Smooth muscle cell (in vitro differentiated cells): ENCODE results near the gene CCDC9B. TPM values are rescaled to one million over a fixed set of nuclear protein-coding genes. Genes with fewer than 3 reads are reported as not detected.

Experiments
- DNase-seq: peaks from one replicate; lab custom pipeline; 2025; ENCODE audit not compliant: unreplicated experiment; lab: John Stamatoyannopoulos, UW
- H2AFZ ChIP-seq: fragments of 200-600 bp; sonication (generic); 2 replicates; pipeline ENCODE4 v1.6.0; 2016; ENCODE audit warnings: antibody characterized with exemption, low read depth, mild to moderate bottlenecking
- H3F3A ChIP-seq: fragments of 200-600 bp; sonication (generic); 2 replicates; pipeline ENCODE4 v1.6.0; 2017; ENCODE audit warnings: antibody characterized with exemption, low read depth
- H3K27ac ChIP-seq: fragments of 200-600 bp; sonication (generic); 2 replicates; pipeline ENCODE4 v1.5.1; 2016; ENCODE audit warnings: low read depth, mild to moderate bottlenecking
- H3K27me3 ChIP-seq: fragments of 200-600 bp; sonication (generic); 2 replicates; pipeline ENCODE4 v1.6.1; 2016; ENCODE audit warnings: low read depth, mild to moderate bottlenecking
- H3K36me3 ChIP-seq: fragments of 200-600 bp; sonication (generic); 2 replicates; pipeline ENCODE4 v1.5.1; 2016; ENCODE audit warnings: low read depth
- H3K4me1 ChIP-seq: fragments of 200-600 bp; sonication (generic); 2 replicates; pipeline ENCODE4 v1.5.1; 2016; ENCODE audit warnings: low read depth
- H3K4me2 ChIP-seq: fragments of 200-600 bp; sonication (generic); 2 replicates; pipeline ENCODE4 v1.6.0; 2016; ENCODE audit warnings: mild to moderate bottlenecking
- H3K4me3 ChIP-seq: fragments of 200-600 bp; sonication (generic); 2 replicates; pipeline ENCODE4 v1.5.1; 2016; ENCODE audit warnings: mild to moderate bottlenecking
- H3K79me2 ChIP-seq: fragments of 200-600 bp; sonication (generic); 2 replicates; pipeline ENCODE4 v1.6.0; 2016; ENCODE audit warnings: low read depth, mild to moderate bottlenecking
- H3K9ac ChIP-seq: fragments of 200-600 bp; sonication (generic); 2 replicates; pipeline ENCODE4 v1.6.0; 2016; ENCODE audit warnings: low read depth
- H3K9me3 ChIP-seq: fragments of 200-600 bp; sonication (generic); replicated peaks from 2 replicates; pipeline ENCODE4 v1.5.1; 2016; ENCODE audit warnings: low read depth
- H4K20me1 ChIP-seq: fragments of 200-600 bp; sonication (generic); 2 replicates; pipeline ENCODE4 v1.6.0; 2016; ENCODE audit warnings: low read depth
- WGBS: methylation state at CpG from one replicate; pipeline ENCODE4 v1.1.7; 2016; ENCODE audit warnings: low lambda C conversion rate; 5-methylcytosine and 5-hydroxymethylcytosine counted together
- polyA plus RNA-seq: library from polyadenylated mRNA; unstranded; fragments of >200 nt; fragmentation: Nextera tagmentation; extraction: Ambion mirVana; gene quantifications from 2 replicates; pipeline ENCODE4 v1.2.1, GENCODE V29; 2016
- total RNA-seq: library from RNA; depleted of rRNA; stranded (reverse); fragments of >200 nt; gene quantifications from 2 replicates; pipeline ENCODE4 v1.2.3, GENCODE V29; 2014
- TF ChIP-seq, protein P1 (sequence below): fragments of 200-600 bp; sonication (generic); IDR thresholded peaks from 2 replicates; pipeline ENCODE4 v1.5.1; 2017; ENCODE audit warnings: borderline replicate concordance, mild to moderate bottlenecking, antibody characterized with exemption; ENCODE audit not compliant: insufficient read depth, poor library complexity, severe bottlenecking

Gene CCDC9B
- total and polyA plus RNA-seq, 2 experiments from 2014 or later = 0.97 to 3.8 TPM

- no peak overlapping the region for H2AFZ ChIP-seq
- H3K27ac ChIP-seq = no peak overlapping the region
- no peaks in the 10 kb centered on the region for H4K20me1 ChIP-seq
- H3K36me3 ChIP-seq = no peaks in the 10 kb centered on the region
- H3F3A ChIP-seq = peaks cover 7% of the 10 kb centered on the region
- 72% methylated on average over 8 of the region's 8 CpGs for WGBS
- H3K9me3 ChIP-seq = no peaks in the 10 kb centered on the region
- no peak overlapping the region for H3K9ac ChIP-seq
- H3K4me1 ChIP-seq = peaks cover 17% of the 10 kb centered on the region
- no peak for DNase-seq
- H3K4me2 ChIP-seq = no peak overlapping the region
- no peaks in the 10 kb centered on the region for H3K79me2 ChIP-seq
- H3K27me3 ChIP-seq = peaks cover 58% of the 10 kb centered on the region
- H3K4me3 ChIP-seq = no peak overlapping the region
- TF ChIP-seq, protein P1, sequence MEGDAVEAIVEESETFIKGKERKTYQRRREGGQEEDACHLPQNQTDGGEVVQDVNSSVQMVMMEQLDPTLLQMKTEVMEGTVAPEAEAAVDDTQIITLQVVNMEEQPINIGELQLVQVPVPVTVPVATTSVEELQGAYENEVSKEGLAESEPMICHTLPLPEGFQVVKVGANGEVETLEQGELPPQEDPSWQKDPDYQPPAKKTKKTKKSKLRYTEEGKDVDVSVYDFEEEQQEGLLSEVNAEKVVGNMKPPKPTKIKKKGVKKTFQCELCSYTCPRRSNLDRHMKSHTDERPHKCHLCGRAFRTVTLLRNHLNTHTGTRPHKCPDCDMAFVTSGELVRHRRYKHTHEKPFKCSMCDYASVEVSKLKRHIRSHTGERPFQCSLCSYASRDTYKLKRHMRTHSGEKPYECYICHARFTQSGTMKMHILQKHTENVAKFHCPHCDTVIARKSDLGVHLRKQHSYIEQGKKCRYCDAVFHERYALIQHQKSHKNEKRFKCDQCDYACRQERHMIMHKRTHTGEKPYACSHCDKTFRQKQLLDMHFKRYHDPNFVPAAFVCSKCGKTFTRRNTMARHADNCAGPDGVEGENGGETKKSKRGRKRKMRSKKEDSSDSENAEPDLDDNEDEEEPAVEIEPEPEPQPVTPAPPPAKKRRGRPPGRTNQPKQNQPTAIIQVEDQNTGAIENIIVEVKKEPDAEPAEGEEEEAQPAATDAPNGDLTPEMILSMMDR = no peak
Measured at GRCh38 chr15:40309344-40309862, 31.3 kb downstream of the CCDC9B start.

GRCh38 chr15:40307421-40308211, 33.1 kb downstream of the CCDC9B start, which contains the start of gene PLCB2:
PLCB2 (minus strand) TSS chr15:40307935; CDS start chr15:40307672, 263 bp downstream.
- Histone ChIP-seq H3K4me1 (peaks cover 17% of the 10 kb centered on the region), H3K4me3 (no peak within 1 kb of the TSS), H3K27me3 (peaks cover 56% of the 10 kb centered on the region), H3K79me2 (no peaks in the 10 kb centered on the region), H3K9me3 (no peaks in the 10 kb centered on the region), H3K27ac (no peak within 1 kb of the TSS), H3K9ac (no peak within 1 kb of the TSS), H2AFZ (no peak within 1 kb of the TSS), H3K36me3 (no peaks in the 10 kb centered on the region), H3F3A (peaks cover 7% of the 10 kb centered on the region), H3K4me2 (peak within 1 kb of the TSS; percentile 67), H4K20me1 (no peaks in the 10 kb centered on the region)
- TF ChIP-seq, protein P1 = peak; percentile 23
- no peak for DNase-seq
- WGBS = 28% methylated on average over 15 of the region's 15 CpGs

GRCh38 chr15:40306908-40307307, 33.8 kb downstream of the CCDC9B start:
- no peaks in the 10 kb centered on the region for H3K36me3 ChIP-seq
- peak overlapping the region; percentile 67 for H3K4me2 ChIP-seq
- H3K27me3 ChIP-seq = peaks cover 49% of the 10 kb centered on the region
- H4K20me1 ChIP-seq = no peaks in the 10 kb centered on the region
- DNase-seq = no peak
- no peak overlapping the region for H3K4me3 ChIP-seq
- no peaks in the 10 kb centered on the region for H3K9me3 ChIP-seq
- H3K4me1 ChIP-seq = peaks cover 18% of the 10 kb centered on the region
- H3K27ac ChIP-seq = no peak overlapping the region
- H3K79me2 ChIP-seq = no peaks in the 10 kb centered on the region
- peaks cover 7% of the 10 kb centered on the region for H3F3A ChIP-seq
- 77% methylated on average over 7 of the region's 7 CpGs for WGBS
- no peak overlapping the region for H3K9ac ChIP-seq
- H2AFZ ChIP-seq = no peak overlapping the region
- TF ChIP-seq, protein P1 = no peak

DNA sequence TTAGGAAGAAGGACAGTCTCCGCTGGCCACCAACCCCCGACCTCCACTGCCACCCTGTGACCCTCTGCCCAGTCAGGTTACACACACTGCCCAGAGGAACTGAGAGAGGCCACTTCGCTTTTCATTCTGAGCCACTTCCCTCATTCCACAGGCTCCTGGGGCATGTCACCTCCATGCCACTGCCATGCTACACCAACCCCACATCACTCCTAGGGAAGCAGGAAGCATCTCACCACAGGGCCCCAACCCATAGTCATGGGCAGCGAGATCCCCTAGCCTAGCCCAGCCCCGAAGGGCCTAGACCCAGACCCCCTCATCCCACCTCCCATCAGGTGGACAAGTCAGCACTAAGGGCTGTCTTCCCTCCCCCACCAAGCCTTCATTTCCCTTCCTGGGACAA, 34.4 kb downstream of the CCDC9B start:
- Histone ChIP-seq H3K4me3 (no peak overlapping the region), H3F3A (peaks cover 7% of the 10 kb centered on the region), H3K36me3 (no peaks in the 10 kb centered on the region), H4K20me1 (no peaks in the 10 kb centered on the region), H3K27me3 (peaks cover 44% of the 10 kb centered on the region), H3K9me3 (no peaks in the 10 kb centered on the region), H3K9ac (no peak overlapping the region), H3K27ac (no peak overlapping the region), H2AFZ (no peak overlapping the region), H3K4me2 (no peak overlapping the region), H3K4me1 (peaks cover 24% of the 10 kb centered on the region), H3K79me2 (no peaks in the 10 kb centered on the region)
- DNase-seq = no peak
- TF ChIP-seq, protein P1 = no peak
- 97% methylated on average over 5 of the region's 5 CpGs for WGBS
